Measurements from ENCODE around the gene ACKR3.

DNA sequence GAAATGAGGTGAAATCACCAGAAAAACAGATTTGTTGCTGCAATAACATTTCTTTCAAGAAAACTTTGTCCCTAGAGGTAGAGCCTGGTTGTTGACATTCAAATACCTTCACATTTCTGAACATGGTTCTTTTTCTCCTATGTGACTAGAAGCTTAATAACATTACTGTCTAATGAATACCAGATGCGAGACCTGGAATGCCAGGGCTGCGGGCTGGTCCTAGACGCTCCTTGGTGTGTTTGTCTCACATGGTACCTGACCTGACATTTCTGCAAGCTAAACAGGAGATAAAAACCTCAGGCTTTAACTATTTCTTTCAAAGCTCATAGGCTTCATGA lies 38.5 kb downstream of the ACKR3 start:
- no peak for TF ChIP-seq CTCF (IDR thresholded peaks at IDR 0.05)
- no peak for TF ChIP-seq POLR2AphosphoS5 (IDR thresholded peaks at IDR 0.05; ENCODE audit: insufficient read depth in 1 of 2, low read depth in 1 of 2)

Measured in vagina (tissue), 2 donors.